NCI-H1417 treated with DMSO at 0.1 percent for 48 hours (cell line): ENCODE measurements around the gene AGAP6.
"Not testable (repeated sequence)": the region's sequence is repeated elsewhere in the genome, so short reads cannot be mapped to it uniquely, and the experiment has no call there.

Experiments
- DNase-seq: peaks from one replicate; lab custom pipeline; 2025; lab: John Stamatoyannopoulos, UW

The AGAP6 gene

DNA sequence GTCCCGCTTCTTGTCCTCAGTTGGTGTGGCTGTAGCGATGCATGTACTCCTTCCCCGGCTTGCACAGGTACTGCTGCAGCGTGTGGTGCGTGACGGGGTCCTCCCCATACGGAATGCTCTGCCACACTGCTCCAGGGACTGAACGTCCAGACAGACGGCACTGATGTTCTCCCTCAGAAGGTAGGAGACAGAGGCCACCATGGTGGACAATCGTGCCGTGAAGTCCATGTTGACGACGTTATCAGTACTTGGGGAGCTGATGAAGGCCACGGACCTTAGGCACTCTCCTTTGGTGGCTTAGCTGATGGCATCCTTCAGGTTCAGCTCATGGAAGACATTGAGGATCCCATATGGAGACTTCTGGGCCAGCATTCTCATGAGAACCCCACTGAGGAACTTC is 37.4 kb downstream of the AGAP6 start:
- no peak for DNase-seq

DNA sequence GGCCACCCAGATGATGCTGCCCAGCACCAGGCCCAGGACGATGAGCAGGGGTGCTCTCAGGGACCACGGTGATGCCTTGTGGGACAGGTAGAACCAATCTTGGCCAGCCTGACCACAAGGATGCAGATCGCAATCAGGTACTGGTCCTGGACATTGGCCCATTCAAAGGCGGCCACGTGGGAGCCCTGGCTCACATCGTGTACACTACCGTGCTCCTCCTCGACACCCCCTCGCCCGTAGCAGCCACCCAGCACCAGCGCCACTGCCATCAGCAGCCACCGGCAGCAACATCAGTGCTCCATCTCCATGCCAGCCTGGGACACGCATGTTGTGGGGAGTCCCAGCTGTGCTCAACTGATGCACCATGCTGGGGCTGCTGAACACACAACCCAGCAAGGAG is 39.0 kb downstream of the AGAP6 start:
- DNase-seq = no peak

DNA sequence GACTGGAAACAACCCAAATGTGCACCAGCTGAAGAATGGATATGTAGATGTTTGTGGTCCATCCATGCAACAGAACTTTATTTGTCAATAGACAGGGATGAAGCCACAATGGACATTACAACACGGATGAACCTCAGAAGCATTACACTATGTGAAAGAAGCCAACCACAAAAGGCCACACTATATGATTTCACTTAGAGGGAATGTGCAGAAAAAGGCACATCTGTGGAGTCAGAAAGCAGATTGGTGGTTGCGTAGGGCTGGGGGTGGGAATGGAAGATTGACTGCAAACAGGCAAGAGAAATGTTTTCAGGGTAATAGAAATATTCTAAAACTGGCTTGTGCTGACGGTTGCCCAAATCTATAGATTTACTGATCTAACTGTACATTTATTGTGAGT is 45.3 kb downstream of the AGAP6 start:
- DNase-seq = no peak

DNA sequence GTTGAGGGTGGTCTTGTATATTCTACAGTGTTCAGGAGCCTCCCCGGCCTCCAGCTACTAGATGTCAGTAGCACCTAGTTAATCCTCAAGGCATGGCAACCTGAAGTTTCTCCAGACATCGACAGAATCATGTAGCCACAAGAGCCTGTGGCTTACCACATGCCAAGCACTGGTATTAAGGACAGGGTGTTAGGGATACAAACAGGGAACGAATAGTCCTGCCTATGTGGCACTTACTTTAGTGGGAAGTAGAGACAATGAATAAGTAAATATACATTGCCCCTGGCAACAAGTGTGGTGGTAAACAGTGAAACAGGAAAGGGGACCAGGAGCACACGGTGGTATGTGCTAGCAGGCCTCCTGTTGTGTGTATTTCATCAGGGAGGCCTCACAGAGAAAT is 47.1 kb downstream of the AGAP6 start:
- DNase-seq = not testable (repeated sequence)

DNA sequence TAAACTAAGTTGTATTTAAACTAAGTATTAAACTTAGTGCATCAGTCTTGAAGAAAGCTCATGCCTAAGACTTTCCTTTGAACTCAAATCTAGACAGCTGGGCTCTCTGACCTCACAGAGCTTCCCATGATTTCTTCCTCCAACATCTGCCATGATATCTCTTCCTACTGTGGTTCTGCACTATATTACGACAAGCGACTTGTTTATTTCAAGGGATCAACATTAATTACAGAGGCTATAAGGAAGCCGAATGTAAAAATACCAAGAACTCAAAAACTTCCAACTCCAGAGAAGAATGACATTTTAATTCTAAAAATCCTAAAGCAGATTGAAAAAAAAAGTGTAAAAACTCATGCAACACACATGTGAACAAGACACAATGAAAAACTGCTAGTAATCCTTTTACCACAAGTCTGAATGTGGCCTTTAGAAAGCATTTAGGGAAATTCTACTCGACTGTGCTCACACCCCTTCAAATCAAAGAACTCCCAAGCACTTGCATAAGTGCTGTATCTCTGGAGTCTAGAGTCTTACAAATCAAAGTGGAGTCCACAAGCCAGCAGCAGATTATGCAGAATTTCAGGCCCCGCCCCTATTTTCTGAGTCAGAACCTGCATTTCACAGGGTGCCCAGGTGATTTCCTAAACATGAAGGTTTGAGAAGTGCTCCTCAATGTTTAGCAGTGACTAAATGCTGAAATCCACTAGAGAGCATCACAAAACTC is 56.9 kb downstream of the AGAP6 start:
- no peak for DNase-seq

DNA sequence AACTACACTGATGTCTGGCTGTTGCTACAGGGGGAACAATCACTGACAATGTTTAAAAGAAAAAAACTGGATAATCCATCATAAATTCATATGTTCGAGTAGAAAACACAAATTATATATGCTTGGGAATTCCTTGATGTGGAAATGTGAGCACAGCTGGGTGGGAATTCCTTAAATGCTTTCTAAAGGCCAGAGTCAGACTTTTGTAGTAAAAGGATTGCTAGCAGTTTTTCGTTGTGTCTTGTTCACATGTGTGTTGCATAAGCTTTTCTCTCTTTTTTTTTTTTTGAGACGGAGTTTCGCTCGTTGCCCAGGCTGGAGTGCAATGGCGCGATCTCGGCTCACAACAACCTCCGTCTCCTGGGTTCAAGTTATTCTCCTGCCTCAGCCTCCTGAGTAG is 58.3 kb downstream of the AGAP6 start:
- not testable (repeated sequence) for DNase-seq

DNA sequence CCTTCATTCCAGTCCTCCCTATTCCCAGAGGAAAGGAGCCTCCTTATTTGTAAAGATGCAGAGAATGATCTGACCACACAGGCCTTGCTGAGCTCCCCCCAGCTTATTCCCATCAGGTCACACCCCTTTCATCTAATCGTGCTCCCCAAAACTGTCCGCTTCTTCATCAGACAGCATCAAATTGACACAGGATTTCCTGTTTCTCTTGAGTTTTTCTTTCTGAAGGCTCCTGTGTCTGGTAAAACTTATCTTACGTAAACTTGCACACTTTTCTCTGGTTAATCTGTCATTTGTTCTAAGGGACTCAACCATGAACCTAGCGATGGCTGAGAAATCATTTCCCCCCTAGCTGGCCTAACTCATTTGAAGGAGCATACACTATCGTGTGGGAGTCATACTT is 59.4 kb downstream of the AGAP6 start:
- DNase-seq = not testable (repeated sequence)

DNA sequence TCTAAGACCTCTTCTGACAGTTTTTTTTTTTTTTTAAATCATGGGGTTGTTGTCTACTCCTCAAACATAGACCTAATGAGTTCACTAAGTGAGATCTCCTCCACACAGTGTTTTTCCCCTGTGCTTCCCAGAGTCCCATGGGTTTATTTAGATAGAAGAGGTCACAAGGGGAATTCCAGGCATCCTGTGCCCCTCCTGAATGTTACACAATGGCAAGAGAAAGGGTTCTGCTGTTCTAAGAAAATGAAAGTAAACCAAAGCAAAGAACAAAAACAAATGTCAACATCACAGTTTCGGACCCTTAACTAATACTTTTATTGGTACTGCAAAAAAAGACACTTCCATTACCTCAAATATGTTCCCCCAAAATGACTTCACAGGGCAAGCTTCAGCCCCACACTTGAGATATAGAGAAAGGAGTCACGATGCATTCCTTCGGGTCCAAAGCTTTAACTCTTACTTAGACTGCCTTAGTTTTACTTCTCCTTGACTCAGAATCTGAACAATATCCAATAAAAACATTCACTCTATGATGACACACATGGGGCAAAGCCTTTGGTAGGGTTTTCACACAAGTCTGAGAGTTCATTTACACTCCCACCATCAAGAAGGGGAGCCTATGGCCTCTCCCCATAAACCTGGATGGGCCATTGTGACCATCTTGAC is 63.9 kb downstream of the AGAP6 start:
- not testable (repeated sequence) for DNase-seq

DNA sequence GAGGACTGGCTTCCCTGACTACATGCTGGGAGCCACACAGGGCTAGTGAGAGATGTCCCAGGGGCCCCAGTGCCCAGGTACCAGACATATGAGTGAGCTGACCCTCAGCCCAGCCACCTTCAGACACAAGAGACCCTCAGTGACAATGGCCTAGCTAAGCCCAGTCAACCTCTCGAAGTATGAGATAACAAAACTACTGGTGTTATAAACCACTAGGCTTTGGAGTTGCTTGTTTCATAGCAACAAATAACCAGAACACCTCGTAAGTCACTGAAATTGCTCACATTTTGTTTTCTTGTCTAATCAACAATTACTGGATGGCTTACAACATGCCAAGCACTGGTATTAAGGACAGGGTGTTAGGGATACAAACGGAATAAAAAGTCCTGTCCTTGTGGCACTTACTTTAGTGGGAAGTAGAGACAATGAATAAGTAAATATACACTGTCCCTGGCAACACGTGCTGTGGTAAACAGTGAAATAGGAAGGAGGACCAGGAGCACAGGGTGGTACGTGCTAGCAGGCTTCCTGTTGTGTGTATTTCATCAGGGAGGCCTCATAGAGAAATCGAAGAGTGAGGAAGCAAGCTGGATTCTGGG is 64.7 kb downstream of the AGAP6 start:
- DNase-seq = not testable (repeated sequence)

DNA sequence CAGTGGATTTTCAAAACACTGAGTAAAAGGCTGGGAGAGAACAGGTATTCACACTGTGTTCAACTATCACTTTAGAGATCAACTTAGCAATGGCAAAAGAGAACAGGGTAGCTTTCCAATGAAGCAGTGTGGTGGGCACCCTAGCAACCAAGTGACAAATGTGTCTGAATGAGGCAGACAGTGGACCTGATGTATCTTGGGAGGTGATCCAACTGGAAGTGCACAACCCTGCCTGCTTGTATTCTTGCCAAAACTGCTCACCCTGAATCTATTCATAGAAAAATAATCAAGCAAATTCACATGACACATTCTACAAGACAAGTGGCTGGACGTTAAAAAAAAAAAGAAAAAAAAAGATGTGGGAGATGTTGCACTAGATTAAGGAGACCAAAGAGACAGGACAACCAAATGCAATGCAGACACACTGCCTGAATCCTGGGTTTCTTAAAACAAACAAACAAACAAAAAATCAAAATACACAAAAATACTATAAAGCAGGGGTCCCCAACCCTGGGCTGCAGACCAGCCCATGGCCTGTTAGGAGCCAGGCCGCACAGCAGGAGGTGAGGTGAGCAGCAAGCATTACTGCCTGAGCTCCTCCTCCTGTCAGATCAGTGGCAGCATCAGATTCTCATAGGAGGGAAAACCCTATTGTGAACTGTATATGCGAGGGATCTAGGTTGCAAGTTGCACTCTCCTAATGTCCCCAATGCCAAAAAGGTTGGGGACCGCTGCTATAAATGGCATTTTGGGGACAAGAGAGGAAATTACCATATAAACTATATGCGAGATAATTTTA is 67.5 kb downstream of the AGAP6 start:
- not testable (repeated sequence) for DNase-seq

DNA sequence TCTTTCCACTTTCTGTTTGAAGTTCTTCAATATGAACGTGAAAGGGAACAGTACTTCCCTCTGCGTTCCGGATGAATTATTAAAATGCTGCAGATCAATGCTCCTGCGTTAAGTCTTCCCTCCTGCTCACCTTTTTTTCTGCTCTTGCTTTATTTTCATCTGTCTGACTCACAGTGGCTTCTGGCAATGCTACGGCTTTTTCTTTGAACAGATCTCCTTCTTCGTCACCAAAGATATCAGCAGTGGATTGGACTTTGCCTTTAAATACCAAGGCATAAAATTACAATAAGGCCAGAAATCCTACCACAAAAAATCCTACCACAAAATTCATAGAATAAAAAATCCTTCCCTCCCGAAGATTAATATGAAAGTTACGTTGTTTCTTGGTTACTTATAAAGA is 68.4 kb downstream of the AGAP6 start:
- not testable (repeated sequence) for DNase-seq

DNA sequence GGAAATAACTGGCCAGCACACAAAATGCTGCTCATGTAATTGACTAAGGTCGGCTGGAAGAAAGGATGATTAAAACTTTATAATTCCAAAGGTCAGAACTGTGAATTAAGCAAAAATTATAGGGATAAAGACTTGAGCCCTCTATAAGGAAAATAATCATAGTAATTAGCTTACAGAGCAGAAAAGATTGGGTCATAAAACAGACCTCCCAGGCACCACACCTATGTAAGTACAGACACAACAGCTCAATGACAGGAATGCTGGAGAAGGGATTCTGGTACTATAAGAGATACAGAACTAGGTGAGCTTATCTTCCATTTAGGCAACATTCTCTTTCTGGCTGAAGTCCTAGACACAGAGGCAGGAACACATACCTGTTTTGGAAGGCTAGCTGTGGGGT is 70.5 kb downstream of the AGAP6 start:
- not testable (repeated sequence) for DNase-seq

DNA sequence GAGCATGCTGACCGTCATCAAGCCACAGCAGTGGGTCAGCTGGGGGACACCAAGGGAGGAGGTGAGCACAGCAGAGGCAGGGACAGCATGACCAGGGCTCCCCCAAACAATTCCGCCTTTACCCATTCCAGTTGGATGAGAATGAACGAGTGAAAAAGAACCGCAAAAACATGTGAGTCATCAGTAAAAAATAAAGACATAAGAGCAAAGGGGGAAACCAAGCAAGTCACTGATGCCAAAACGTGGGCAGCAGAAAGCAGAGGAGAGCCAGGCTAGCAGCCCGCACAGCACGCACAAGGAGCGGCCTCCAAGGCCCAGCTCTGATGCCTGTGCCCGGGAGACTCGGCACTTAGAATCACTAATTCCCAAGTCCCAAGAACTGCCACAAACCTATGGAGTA is 71.7 kb downstream of the AGAP6 start:
- not testable (repeated sequence) for DNase-seq
